Measurements from ENCODE around the gene ADAMTS8.

ADAMTS8 gene

DNA sequence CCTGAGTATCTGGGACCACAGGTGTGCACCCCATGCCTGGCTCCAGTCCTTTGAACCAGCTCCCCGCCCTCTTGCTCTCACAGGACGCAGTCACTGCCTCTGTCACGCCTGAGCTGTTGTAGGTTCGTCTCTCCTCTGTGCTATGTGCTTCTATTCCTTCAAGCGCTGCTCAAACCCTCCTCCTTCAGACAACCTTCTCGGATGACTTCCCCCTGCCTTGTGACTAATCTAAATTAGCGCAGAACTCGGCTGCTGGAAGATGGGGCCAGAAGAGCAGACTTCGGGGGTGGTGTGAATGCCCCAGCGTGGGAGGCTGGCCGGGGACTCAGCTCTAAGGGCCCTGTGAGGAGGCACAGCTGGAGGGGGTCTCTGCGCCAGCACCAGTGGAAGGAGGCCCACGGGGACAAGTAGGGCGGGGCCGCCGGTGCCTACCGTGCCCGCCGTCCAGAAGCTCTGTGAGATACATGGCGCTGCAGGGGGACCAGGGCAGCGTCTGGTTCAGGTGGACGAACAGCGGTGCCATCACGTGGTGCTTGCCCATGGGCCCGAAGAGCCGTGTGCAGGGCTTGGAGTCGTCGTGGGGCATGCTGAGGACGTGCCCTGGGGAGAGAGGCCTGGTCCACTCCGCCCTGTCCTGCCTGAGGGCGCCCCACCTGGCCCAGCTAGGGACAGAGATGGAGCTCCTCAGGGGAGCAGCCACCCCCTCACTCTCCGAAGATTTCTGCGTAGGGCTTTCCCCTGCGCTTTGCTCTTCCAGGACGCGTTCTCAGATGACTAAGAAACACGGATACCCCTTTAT lies 12.5 kb downstream of the ADAMTS8 start:
- DNase-seq = no peak

- DNase-seq = no peak
These were observed 14.0 kb downstream of the ADAMTS8 start for GRCh38 chr11:130414107-130415080.

- peak; percentile 75 for DNase-seq
These were observed 14.9 kb downstream of the ADAMTS8 start for GRCh38 chr11:130413405-130414106.

GRCh38 chr11:130411223-130411622 lies 17.2 kb downstream of the ADAMTS8 start:
- DNase-seq = no peak

DNA sequence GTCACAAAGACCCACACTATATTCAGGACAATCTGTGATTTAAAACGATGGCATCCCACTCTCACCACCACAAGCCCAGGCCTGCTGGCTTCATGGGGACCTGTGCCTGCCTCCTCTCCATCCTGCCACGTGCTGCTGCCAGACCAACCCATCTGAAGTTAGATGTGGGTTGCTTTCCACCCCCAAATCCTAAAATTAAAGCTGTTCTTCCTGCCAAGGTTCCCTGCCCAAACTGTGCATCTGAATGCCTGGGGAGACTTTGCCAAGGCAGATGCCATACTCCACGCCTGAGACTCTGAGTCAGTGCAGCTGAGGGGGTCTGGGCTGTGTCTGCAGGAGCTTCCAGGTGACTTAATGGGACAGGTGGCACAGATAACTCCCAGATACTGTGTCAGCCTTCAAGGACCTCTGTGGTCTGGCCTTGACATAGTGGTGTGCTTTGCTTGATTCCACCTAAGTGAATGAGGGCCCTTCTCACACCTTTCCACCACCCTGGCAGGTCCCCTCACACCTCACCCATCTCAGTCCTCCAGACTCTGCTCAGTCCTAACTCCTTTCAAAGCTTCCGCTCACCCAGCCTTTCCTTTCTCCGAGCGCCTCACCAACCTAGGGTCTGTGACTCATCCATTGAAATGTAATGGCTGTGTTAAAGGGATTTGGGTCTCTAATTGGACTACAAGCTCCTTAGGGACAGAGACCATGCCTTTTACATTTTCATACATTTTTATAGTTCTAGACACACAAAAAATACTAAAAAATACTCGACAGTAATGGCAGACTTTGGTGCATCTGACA lies 18.6 kb downstream of the ADAMTS8 start:
- no peak for DNase-seq

DNA sequence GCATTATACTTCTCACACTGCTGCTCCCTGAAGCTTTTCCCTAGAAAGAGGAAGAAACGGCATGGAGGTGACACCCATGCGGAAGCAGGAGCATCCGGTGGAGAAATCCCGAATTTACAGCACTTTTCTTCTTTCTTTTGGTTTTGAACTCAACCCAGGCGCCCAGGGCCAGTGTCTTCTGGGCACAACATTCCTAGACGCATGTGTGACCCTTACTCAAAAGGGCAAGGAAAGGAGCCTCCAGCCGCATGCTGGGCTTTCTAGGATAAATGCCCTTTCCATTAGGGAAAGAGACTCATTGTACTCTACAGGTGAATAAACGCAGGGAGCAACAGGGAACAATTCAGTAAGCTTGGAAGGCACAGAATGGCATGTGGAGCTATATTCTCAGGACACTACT lies 19.5 kb downstream of the ADAMTS8 start:
- no peak for DNase-seq

DNA sequence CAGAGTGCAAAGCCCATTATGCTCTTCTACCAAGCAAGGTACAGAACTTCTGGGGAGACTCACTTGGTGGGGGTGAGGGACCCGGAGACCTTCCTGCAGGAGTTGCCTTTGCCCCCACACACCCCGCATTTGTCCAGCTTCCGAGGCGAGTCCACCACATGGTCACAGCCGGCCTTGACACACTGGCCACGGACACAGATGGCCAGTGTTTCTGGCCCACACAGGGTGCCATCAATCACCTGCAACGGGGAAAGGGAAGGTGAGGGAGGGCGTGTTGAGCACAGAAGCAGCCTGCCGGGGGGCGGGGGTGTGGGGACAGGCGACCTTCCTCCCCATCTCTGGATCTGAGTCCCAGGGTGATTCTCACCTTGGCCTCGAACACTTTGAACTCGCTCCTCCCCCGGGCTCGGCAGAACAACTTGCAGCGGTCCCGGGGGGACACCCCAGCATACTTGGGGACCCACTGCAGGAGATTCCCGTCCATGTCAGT lies 20.0 kb downstream of the ADAMTS8 start:
- DNase-seq = no peak

- DNase-seq = no peak
These were observed 20.4 kb downstream of the ADAMTS8 start for GRCh38 chr11:130407978-130408377.

DNA sequence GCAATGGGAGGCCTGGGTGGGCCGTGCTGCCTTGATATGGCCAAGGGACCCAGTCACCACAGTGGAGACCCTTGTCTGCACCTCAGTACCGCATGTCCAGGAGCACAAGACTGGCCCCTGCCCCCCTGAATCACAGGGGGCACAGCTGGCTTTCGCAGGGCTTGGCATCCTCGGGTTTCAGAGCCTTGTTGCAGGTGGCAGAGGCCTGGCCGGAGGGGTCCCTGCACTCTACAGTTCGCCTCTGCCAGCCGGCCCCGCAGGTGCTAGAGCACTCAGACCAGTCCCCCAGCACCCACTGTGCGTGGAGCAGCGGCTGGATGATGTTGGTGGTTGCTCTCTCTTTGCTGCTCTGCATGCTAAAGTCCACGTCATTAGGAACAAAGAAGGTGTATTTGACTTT lies 23.0 kb downstream of the ADAMTS8 start:
- no peak for DNase-seq

DNA sequence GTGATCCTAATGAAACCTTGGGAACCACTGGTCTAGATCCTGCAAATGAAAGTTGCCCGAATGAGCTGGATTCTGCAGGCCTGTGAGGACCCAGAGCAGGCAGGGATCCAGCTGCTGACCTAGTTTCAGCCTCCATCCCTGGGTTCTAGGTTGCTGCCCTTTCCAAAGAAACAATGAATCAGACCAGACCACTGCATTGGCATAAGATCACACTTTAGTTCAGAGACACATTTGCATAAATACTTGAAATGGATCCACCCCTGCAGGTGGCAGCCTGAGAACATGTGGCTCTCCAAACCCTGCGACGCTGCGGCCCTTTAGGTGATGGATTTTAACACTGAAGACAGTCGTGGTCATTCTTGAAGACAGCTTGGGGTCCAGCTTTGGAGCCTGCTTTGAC lies 23.7 kb downstream of the ADAMTS8 start:
- DNase-seq = no peak

GRCh38 chr11:130403967-130404366 lies 24.4 kb downstream of the ADAMTS8 start:
- DNase-seq = peak; percentile 50

DNA sequence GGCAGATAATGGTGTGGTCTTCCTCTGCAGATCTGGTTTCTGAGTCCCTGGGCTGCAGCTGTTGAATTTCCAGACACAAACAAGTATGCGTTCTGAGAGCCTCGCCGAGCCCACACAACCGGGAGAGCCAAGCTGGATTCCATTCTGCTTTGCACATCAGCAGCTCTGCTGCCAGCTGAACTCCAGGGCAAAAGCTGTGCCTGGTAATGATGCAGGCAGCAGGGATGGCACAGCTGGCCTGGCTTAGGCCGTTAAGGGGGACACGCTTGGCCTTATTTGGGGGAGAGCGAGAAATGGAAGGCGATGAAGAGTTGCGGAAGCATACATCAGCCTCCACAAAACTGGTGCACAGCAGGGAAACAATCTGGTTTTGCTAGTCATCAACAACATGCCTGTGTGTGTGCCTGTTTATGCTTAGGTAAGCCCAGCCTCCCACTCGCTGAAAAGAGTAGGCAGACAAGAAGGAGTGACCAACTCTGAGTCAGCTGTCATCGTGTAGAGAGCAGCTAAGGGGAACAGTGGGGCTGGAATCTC lies 25.1 kb downstream of the ADAMTS8 start:
- no peak for DNase-seq

GRCh38 chr11:130402570-130402969 lies 25.8 kb downstream of the ADAMTS8 start:
- no peak for DNase-seq

- no peak for DNase-seq
These were observed 27.5 kb downstream of the ADAMTS8 start for GRCh38 chr11:130400781-130401483.

- DNase-seq = no peak
These were observed 29.2 kb downstream of the ADAMTS8 start for GRCh38 chr11:130399196-130399595.

- DNase-seq = no peak
These were observed 30.6 kb downstream of the ADAMTS8 start for GRCh38 chr11:130397780-130398179.

DNA sequence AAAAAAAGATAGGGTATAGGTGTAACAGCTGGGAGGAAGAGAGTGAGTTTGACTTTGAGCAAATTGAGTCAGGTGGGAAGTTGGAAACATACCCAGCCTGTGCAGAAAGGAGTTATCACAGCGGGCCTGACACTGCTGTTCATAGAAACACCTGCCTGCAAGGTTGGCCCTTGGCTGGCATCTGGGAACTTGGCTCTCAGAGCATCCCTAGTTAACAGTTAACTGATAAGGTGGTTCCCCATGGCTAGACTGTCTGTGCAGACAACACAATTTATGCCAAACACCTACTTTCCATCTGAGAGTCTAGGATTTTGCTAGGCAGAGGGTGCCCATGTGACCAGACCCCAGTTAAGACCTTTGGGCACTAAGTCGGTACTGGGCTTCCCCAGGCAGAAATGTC lies 31.4 kb downstream of the ADAMTS8 start:
- no peak for DNase-seq

DNA sequence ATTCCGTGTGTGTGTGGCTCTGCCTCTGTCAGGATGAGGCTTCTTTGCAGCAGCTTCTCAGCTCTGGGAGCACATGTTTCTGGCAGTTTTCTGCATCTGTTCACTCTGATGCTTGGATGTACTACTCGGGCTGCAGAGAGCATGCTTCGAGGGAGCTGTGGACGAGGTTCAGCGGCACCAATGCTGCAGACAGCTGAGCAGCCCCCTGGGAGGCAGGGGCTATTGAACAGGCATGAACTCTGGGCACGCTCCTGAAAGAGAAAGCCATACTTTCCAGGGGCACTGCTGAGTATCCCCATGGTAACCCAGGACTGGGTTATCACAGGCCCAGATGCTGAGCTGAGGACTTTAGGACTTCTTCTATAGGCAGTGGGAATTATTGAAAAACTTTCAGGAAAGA lies 33.8 kb downstream of the ADAMTS8 start:
- DNase-seq = no peak

- no peak for DNase-seq
These were observed 36.7 kb downstream of the ADAMTS8 start for GRCh38 chr11:130391711-130392110.

DNA sequence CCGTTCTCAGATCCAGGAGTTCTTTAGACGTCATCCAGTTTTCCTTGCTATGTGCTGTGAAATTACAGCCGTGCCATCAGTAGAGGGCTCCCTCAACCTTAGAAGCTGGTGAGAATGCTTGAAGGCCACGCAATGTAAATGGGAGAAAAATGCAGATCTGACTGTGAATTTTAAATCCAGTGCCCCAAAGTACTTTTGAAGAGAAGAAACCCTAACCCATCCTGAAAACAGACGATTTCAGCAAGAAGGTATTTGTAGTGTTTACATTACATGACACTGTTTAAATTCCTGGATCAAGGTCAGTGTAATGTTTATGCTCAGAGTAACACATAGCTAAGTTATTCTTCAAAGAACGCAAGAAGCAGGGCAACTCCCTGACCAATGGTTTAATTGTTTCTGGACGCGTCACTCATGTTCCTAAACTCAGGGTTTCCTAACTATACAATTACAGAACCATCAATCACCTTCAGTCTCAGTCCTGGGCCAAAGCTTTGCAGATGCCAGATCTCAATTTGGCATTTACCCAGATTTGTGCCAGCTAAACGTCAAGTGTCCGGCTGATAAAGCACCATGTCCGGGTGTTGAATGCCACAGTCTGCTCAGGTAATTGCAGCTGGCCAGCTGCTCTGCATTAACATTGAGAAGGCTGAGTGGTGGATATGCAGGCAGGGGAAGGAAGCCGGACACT lies 38.2 kb downstream of the ADAMTS8 start:
- peak; percentile 79 for DNase-seq

Data from NCI-H69 (cell line).